Neural crest cell (in vitro differentiated cells): ENCODE measurements around the gene CLSTN2. TPM values are rescaled to one million over a fixed set of nuclear protein-coding genes. Genes with fewer than 3 reads are reported as not detected.

ENCODE experiments used
- DNase-seq: peaks from one replicate; pipeline ENCODE4 v3.0.0; 2021; ENCODE audit warnings: low read depth, mixed read lengths, low spot score
- H3K27ac Mint-ChIP-seq: one replicate; pipeline ENCODE4 v1.8.0; 2021; ENCODE audit warnings: mild to moderate bottlenecking, mixed read lengths; ENCODE audit not compliant: unreplicated experiment
- H3K27me3 Mint-ChIP-seq: 2 replicates; pipeline ENCODE4 v1.8.0; 2021; ENCODE audit warnings: low read depth, mild to moderate bottlenecking, mixed read lengths
- H3K36me3 Mint-ChIP-seq: 2 replicates; pipeline ENCODE4 v1.8.0; 2021; ENCODE audit warnings: low read depth, mild to moderate bottlenecking, mixed read lengths
- H3K4me1 Mint-ChIP-seq: 2 replicates; pipeline ENCODE4 v1.8.0; 2021; ENCODE audit warnings: mixed read lengths
- H3K4me3 Mint-ChIP-seq: one replicate; pipeline ENCODE4 v1.8.0; 2021; ENCODE audit warnings: mild to moderate bottlenecking, mixed read lengths
- H3K9me3 Mint-ChIP-seq: 2 replicates; pipeline ENCODE4 v1.8.0; 2021; ENCODE audit warnings: mixed read lengths
- total RNA-seq: library from RNA; stranded (reverse); gene quantifications from 2 replicates; pipeline ENCODE4 v1.2.1, GENCODE V29; 2021
- TF ChIP-seq, protein P1 (sequence below): fragments of 200-600 bp; sonication (generic); conservative IDR thresholded peaks from 2 replicates; pipeline ENCODE4 v1.5.0; 2021; ENCODE audit warnings: antibody characterized with exemption, mild to moderate bottlenecking

Gene CLSTN2
- total RNA-seq, 1 donor from 2014 or later, result 1.9 TPM

DNA sequence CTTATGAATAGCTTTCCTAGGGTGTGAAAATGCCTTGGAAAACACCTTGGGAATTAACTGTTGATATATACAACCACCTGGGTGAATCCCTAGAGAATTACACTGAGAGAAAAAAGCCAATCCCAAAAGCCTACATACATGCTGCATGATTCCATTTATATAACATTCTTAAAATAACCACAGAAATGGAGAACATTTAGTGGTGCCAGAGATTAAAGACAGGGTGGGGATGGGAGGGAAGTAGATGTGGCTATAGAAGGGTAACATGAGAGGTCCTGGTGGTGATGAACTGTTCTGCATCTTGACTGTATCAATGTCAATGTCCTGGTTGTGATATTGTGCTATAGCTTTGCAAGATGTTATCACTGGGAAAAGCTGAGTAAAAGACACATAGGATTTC is 291.0 kb downstream of the CLSTN2 start:
- Mint-ChIP-seq H3K9me3 (peaks cover 17% of the 10 kb centered on the region), H3K4me1 (no peaks in the 10 kb centered on the region), H3K27ac (no peak overlapping the region), H3K36me3 (no peaks in the 10 kb centered on the region), H3K4me3 (no peak overlapping the region), H3K27me3 (no peaks in the 10 kb centered on the region)
- DNase-seq, result no peak
- TF ChIP-seq, protein P1, sequence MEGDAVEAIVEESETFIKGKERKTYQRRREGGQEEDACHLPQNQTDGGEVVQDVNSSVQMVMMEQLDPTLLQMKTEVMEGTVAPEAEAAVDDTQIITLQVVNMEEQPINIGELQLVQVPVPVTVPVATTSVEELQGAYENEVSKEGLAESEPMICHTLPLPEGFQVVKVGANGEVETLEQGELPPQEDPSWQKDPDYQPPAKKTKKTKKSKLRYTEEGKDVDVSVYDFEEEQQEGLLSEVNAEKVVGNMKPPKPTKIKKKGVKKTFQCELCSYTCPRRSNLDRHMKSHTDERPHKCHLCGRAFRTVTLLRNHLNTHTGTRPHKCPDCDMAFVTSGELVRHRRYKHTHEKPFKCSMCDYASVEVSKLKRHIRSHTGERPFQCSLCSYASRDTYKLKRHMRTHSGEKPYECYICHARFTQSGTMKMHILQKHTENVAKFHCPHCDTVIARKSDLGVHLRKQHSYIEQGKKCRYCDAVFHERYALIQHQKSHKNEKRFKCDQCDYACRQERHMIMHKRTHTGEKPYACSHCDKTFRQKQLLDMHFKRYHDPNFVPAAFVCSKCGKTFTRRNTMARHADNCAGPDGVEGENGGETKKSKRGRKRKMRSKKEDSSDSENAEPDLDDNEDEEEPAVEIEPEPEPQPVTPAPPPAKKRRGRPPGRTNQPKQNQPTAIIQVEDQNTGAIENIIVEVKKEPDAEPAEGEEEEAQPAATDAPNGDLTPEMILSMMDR, result no peak

DNA sequence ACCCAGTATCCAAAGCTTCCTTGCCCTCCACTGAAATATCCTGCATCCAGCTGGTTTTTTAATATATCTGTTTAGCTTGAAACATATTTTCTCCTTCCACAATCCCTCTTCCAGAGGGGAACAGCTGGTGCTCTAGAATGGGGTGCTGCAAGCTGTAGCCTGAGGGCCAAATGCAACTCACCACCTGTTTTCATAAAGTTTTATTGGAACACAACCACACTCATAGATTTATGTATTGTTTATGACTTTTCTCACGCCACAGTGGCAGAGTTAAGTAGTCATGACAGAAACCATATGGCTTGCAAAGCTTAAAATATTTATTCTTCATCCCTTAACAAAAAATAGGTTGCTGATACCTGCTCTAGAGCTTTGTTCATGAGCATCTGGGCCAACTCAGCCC is 298.7 kb downstream of the CLSTN2 start:
- no peak for DNase-seq
- H3K4me3 Mint-ChIP-seq, result no peak overlapping the region
- no peaks in the 10 kb centered on the region for H3K27me3 Mint-ChIP-seq
- H3K4me1 Mint-ChIP-seq, result no peaks in the 10 kb centered on the region
- TF ChIP-seq, protein P1, result no peak
- peaks cover 3% of the 10 kb centered on the region for H3K36me3 Mint-ChIP-seq
- no peak overlapping the region for H3K27ac Mint-ChIP-seq
- H3K9me3 Mint-ChIP-seq, result peaks cover 13% of the 10 kb centered on the region

DNA sequence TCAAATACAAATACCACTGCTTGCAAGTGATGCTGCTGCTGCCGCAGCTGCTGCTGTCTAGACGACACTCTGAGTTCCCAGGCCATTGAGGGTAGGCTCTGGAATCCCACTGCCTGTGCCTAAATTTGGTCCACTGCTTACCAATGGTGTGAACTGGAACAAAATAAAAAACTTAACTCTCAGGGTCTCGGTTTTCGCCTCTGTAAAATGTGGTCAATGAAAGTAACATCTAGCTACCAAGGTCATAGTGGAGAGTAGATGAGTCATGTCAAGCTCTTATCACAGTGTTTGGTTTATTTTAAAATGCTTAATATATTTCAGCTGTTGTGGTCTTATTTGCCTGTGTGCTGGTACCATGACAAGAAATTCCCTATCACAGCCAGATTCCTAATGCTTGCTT is 299.3 kb downstream of the CLSTN2 start:
- no peaks in the 10 kb centered on the region for H3K4me1 Mint-ChIP-seq
- H3K27me3 Mint-ChIP-seq, result no peaks in the 10 kb centered on the region
- H3K27ac Mint-ChIP-seq, result no peak overlapping the region
- H3K36me3 Mint-ChIP-seq, result peaks cover 3% of the 10 kb centered on the region
- DNase-seq, result no peak
- TF ChIP-seq, protein P1, result no peak
- peaks cover 12% of the 10 kb centered on the region for H3K9me3 Mint-ChIP-seq
- no peak overlapping the region for H3K4me3 Mint-ChIP-seq

DNA sequence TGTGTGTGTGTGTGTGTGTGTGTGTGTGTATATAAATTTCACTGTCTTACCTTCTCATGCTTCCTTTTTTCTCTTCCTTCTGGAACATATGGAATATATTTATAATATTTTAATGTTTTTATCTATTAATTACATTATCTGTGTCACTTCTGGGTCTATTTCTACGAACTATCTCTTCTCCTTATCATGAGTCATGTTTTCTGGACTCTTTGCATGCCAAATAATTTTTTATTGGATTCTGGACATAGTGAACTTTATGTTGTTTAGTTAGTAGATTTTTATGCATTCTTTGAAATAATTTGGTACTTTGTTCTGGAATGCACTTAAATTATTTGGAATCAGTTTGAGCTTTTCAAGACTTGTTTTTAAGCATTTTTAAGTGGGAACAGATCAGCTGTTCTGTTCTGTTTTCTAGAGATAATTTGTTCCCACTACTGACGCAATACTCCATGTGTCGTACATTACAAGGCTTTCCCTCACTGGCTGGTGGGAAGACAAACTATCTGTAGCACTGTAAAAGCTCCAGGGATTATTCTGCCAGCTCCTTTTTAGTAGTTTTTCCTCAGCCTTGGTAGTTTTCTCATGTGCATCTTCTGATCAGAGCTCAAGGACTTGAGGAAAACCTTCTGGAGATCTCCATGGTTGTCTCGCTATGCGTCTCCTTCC is 302.0 kb downstream of the CLSTN2 start:
- H3K4me3 Mint-ChIP-seq, result no peak overlapping the region
- H3K4me1 Mint-ChIP-seq, result no peaks in the 10 kb centered on the region
- TF ChIP-seq, protein P1, result no peak
- peaks cover 9% of the 10 kb centered on the region for H3K9me3 Mint-ChIP-seq
- H3K36me3 Mint-ChIP-seq, result peaks cover 3% of the 10 kb centered on the region
- no peak for DNase-seq
- H3K27ac Mint-ChIP-seq, result no peak overlapping the region
- no peaks in the 10 kb centered on the region for H3K27me3 Mint-ChIP-seq

DNA sequence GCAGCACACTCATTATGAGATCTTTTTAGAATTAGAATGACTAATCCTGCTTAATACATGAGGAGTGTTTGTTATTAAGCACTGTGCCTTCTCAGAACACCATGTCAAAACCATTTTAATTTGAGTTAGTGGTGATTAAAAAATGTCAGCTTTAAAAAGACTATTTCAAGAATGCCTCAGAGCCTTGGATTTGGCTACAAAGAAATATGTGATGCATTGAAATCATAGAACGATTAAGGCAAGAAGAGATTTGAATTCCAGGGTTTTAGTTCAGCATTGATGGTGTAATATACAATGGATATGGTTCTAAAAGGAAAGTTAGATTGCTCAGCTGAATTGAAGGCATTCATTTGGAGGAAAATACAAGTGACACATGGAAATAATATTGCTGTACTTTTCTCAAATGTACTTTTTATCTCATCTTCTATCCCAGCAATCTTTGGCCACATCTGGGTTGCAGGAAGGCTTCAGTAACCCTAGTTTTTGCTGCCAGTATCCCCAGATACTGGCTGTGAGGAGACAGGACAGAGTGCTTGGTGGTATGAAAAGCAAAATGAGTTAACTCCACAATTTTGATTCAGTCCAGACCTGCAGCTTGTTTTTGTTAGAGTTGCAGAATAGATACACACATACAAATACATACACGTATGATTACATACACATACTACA is 303.8 kb downstream of the CLSTN2 start:
- Mint-ChIP-seq H3K4me3 (no peak overlapping the region), H3K27me3 (no peaks in the 10 kb centered on the region), H3K36me3 (peaks cover 3% of the 10 kb centered on the region), H3K4me1 (peaks cover 9% of the 10 kb centered on the region), H3K9me3 (peaks cover 9% of the 10 kb centered on the region), H3K27ac (no peak overlapping the region)
- TF ChIP-seq, protein P1, result no peak
- DNase-seq, result no peak
